GM21529 (cell line): ENCODE data around the gene ANKRD11.
"Not testable (repeated sequence)": the region's sequence is repeated elsewhere in the genome, so short reads cannot be mapped to it uniquely, and the experiment has no call there.

ENCODE experiments used
- ATAC-seq: cut with Tn5 transposase; IDR thresholded peaks from one replicate; pipeline ENCODE4 v1.9.1; 2021; ENCODE audit not compliant: unreplicated experiment

Gene ANKRD11

GRCh38 chr16:89253548-89254287 lies 236.6 kb downstream of the ANKRD11 start:
- ATAC-seq = no peak

- no peak for ATAC-seq
These were observed 242.0 kb downstream of the ANKRD11 start for GRCh38 chr16:89248196-89248982.

- ATAC-seq = peak; percentile 24
These were observed 242.7 kb downstream of the ANKRD11 start for GRCh38 chr16:89247734-89248075.

GRCh38 chr16:89246903-89247733 lies 243.2 kb downstream of the ANKRD11 start:
- ATAC-seq = peak; percentile 74

- no peak for ATAC-seq
These were observed 243.9 kb downstream of the ANKRD11 start for GRCh38 chr16:89246383-89246902.

- no peak for ATAC-seq
These were observed 245.6 kb downstream of the ANKRD11 start for GRCh38 chr16:89244754-89245153.

- ATAC-seq = not testable (repeated sequence)
These were observed 246.1 kb downstream of the ANKRD11 start for GRCh38 chr16:89244264-89244663.

GRCh38 chr16:89243664-89244063 lies 246.7 kb downstream of the ANKRD11 start:
- ATAC-seq = no peak

- ATAC-seq = no peak
These were observed 247.6 kb downstream of the ANKRD11 start for GRCh38 chr16:89242795-89243200.

- ATAC-seq = peak; percentile 52
These were observed 249.0 kb downstream of the ANKRD11 start for GRCh38 chr16:89241187-89242007.

GRCh38 chr16:89237733-89238132 lies 252.6 kb downstream of the ANKRD11 start:
- ATAC-seq = no peak

- no peak for ATAC-seq
These were observed 256.5 kb downstream of the ANKRD11 start for GRCh38 chr16:89233678-89234490.

- no peak for ATAC-seq
These were observed 258.3 kb downstream of the ANKRD11 start for GRCh38 chr16:89232107-89232506.

GRCh38 chr16:89230255-89230654 lies 260.1 kb downstream of the ANKRD11 start:
- no peak for ATAC-seq

- no peak for ATAC-seq
These were observed 265.7 kb downstream of the ANKRD11 start for GRCh38 chr16:89224665-89225064.

GRCh38 chr16:89222931-89223330 lies 267.4 kb downstream of the ANKRD11 start:
- no peak for ATAC-seq

- ATAC-seq = no peak
These were observed 268.8 kb downstream of the ANKRD11 start for GRCh38 chr16:89221604-89222003.

GRCh38 chr16:89219365-89219764 lies 271.0 kb downstream of the ANKRD11 start:
- ATAC-seq = no peak
